Neural crest cell (in vitro differentiated cells): ENCODE results near the gene OR5D16. TPM values are rescaled to one million over a fixed set of nuclear protein-coding genes. Genes with fewer than 3 reads are reported as not detected.

Experiments used
- DNase-seq: peaks from one replicate; pipeline ENCODE4 v3.0.0; 2021; ENCODE audit warnings: low read depth, mixed read lengths, low spot score
- H3K27ac Mint-ChIP-seq: one replicate; pipeline ENCODE4 v1.8.0; 2021; ENCODE audit warnings: mild to moderate bottlenecking, mixed read lengths; ENCODE audit not compliant: unreplicated experiment
- H3K27me3 Mint-ChIP-seq: 2 replicates; pipeline ENCODE4 v1.8.0; 2021; ENCODE audit warnings: low read depth, mild to moderate bottlenecking, mixed read lengths
- H3K36me3 Mint-ChIP-seq: 2 replicates; pipeline ENCODE4 v1.8.0; 2021; ENCODE audit warnings: low read depth, mild to moderate bottlenecking, mixed read lengths
- H3K4me1 Mint-ChIP-seq: 2 replicates; pipeline ENCODE4 v1.8.0; 2021; ENCODE audit warnings: mixed read lengths
- H3K4me3 Mint-ChIP-seq: one replicate; pipeline ENCODE4 v1.8.0; 2021; ENCODE audit warnings: mild to moderate bottlenecking, mixed read lengths
- H3K9me3 Mint-ChIP-seq: 2 replicates; pipeline ENCODE4 v1.8.0; 2021; ENCODE audit warnings: mixed read lengths
- total RNA-seq: library from RNA; stranded (reverse); gene quantifications from 2 replicates; pipeline ENCODE4 v1.2.1, GENCODE V29; 2021
- TF ChIP-seq, protein P1 (sequence below): fragments of 200-600 bp; sonication (generic); conservative IDR thresholded peaks from 2 replicates; pipeline ENCODE4 v1.5.0; 2021; ENCODE audit warnings: antibody characterized with exemption, mild to moderate bottlenecking

Gene OR5D16
- total RNA-seq, 1 donor from 2014 or later = not detected

DNA sequence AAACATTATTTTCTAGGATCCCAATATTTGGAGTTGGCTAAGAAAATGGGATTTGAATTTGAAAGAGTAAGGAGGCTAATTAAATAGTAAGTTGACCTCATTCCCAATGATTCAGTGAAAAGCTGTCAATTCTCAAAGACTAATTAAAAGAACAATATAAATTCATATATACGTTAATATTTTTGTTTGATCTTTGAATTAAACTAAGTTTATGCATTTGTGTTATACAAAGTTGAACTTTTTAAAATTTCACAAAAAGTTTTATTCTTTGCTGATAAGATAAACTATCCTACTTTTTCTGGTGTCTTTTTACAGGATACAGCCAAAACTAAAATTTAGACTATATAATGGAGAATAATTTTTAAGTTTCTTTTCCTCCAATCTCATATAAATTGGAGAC lies 27.5 kb upstream of the OR5D16 start, which contains the start of gene OR5L1:
Gene OR5L1 (plus strand): TSS at position 301 of the 400 bp plus-strand sequence. CDS start 100 bp downstream, outside the sequence.
- no peaks in the 10 kb centered on the region for H3K4me1 Mint-ChIP-seq

DNA sequence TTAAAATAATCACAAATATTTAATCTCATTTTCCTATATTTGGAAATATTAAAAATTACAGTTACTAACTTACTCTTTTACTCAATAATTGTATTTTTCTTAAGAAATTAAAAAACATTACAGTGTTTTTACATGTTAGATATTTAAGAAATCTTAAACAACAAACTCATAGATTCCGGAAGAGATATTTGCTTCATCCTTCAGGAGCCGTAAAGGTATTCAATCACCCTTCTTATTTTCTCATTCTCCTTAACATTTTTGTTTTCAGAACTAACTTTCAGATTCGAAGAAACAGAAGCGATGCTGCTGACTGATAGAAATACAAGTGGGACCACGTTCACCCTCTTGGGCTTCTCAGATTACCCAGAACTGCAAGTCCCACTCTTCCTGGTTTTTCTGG lies 19.2 kb upstream of the OR5D16 start, which contains the start of gene OR5D18:
Gene OR5D18 (plus strand): TSS at position 301 of the 400 bp plus-strand sequence. CDS start 0 bp downstream, at position 301.
- no peak for DNase-seq
- TF ChIP-seq, protein P1, sequence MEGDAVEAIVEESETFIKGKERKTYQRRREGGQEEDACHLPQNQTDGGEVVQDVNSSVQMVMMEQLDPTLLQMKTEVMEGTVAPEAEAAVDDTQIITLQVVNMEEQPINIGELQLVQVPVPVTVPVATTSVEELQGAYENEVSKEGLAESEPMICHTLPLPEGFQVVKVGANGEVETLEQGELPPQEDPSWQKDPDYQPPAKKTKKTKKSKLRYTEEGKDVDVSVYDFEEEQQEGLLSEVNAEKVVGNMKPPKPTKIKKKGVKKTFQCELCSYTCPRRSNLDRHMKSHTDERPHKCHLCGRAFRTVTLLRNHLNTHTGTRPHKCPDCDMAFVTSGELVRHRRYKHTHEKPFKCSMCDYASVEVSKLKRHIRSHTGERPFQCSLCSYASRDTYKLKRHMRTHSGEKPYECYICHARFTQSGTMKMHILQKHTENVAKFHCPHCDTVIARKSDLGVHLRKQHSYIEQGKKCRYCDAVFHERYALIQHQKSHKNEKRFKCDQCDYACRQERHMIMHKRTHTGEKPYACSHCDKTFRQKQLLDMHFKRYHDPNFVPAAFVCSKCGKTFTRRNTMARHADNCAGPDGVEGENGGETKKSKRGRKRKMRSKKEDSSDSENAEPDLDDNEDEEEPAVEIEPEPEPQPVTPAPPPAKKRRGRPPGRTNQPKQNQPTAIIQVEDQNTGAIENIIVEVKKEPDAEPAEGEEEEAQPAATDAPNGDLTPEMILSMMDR = no peak
- peaks cover 32% of the 10 kb centered on the region for H3K9me3 Mint-ChIP-seq
- H3K4me3 Mint-ChIP-seq = no peak within 1 kb of the TSS
- no peak within 1 kb of the TSS for H3K27ac Mint-ChIP-seq
- no peaks in the 10 kb centered on the region for H3K27me3 Mint-ChIP-seq
- H3K36me3 Mint-ChIP-seq = peaks cover 10% of the 10 kb centered on the region
- no peaks in the 10 kb centered on the region for H3K4me1 Mint-ChIP-seq

More for the DNA sequence above, 27.5 kb upstream of the OR5D16 start, which contains the start of gene OR5L1:
- no peak within 1 kb of the TSS for H3K4me3 Mint-ChIP-seq
- no peak for DNase-seq
- no peaks in the 10 kb centered on the region for H3K27me3 Mint-ChIP-seq
- TF ChIP-seq, protein P1 = no peak
- H3K27ac Mint-ChIP-seq = no peak within 1 kb of the TSS
- H3K9me3 Mint-ChIP-seq = peaks cover 24% of the 10 kb centered on the region
- H3K36me3 Mint-ChIP-seq = peaks cover 8% of the 10 kb centered on the region

DNA sequence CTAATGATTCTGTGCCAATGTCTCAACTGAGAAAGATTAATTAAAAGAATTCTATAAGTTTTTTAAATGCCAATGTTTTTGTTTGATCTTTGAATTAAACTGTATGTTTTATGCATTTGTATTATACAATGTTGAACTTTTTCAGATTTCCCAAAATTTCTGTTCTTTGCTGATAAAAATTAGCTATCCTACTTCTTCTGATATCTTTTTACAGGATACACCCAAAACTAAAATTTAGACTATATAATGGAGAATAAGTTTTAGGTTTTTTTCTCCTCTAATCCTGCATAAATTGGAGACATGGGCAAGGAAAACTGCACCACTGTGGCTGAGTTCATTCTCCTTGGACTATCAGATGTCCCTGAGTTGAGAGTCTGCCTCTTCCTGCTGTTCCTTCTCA lies 11.6 kb upstream of the OR5D16 start, which contains the start of gene OR5L2:
Gene OR5L2 (plus strand): TSS at position 301 of the 400 bp plus-strand sequence. CDS start 0 bp downstream, at position 301.
- Mint-ChIP-seq H3K36me3 (no peaks in the 10 kb centered on the region), H3K27me3 (no peaks in the 10 kb centered on the region), H3K9me3 (peaks cover 12% of the 10 kb centered on the region), H3K4me3 (no peak within 1 kb of the TSS), H3K4me1 (no peaks in the 10 kb centered on the region), H3K27ac (no peak within 1 kb of the TSS)
- TF ChIP-seq, protein P1 = no peak
- DNase-seq = no peak

DNA sequence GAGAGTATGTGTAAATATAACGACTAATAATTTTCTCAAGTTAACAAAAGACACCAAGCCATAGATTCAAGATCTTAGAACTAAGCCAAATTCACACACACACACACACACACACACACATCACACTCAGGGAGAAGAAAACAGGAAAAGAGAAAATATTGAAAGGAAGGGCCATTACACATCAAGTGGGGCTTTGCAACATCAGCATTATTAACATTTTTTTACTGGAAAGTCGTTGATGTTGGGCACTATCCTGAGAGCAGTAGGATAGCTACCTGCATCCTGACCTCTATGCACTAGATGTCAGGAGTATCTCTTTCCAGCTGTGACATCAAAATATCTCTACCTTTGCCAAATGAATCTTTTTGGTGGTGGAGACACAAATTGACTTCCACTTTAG lies 8.9 kb downstream of the OR5D16 start:
- Mint-ChIP-seq H3K4me3 (no peak overlapping the region), H3K9me3 (peaks cover 16% of the 10 kb centered on the region), H3K27me3 (no peaks in the 10 kb centered on the region), H3K36me3 (no peaks in the 10 kb centered on the region), H3K27ac (no peak overlapping the region), H3K4me1 (no peaks in the 10 kb centered on the region)
- TF ChIP-seq, protein P1 = no peak
- no peak for DNase-seq

DNA sequence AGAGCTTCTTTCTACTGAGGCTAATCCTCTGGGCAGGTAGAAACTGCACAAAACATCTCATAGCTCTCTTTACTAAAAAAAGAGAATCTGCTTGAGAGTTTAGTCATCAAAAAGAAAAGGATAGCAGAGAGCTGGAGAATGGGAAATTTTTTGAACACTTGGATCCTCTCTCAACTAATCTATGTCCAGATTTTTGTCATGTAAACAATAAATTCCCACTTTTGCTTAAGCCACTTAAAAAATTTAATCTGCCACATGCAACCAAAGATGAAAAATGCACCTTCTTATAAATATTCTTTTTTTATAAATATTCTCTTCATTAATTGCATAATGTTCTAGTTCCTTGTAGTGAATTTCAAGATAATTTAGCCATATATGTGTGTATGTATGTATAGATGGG lies 10.5 kb downstream of the OR5D16 start:
- no peaks in the 10 kb centered on the region for H3K4me1 Mint-ChIP-seq
- H3K4me3 Mint-ChIP-seq = no peak overlapping the region
- no peak for DNase-seq
- H3K36me3 Mint-ChIP-seq = no peaks in the 10 kb centered on the region
- TF ChIP-seq, protein P1 = no peak
- peaks cover 21% of the 10 kb centered on the region for H3K9me3 Mint-ChIP-seq
- no peak overlapping the region for H3K27ac Mint-ChIP-seq
- H3K27me3 Mint-ChIP-seq = no peaks in the 10 kb centered on the region
